Transverse colon (tissue), 4 donors: ENCODE data around the gene RNF141. TPM values are rescaled to one million over a fixed set of nuclear protein-coding genes. Genes with fewer than 3 reads are reported as not detected.

ENCODE experiments used
- DNase-seq: peaks from one replicate; pipeline ENCODE4 v3.0.0-alpha.2; 2019
- H3K27ac ChIP-seq, 4 donors: fragments of 200-600 bp; sonication (generic); 2 replicates each; pipeline ENCODE4 v1.5.1; 2016 to 2018; ENCODE audit warnings: inconsistent platforms in 4 of 4
- H3K27me3 ChIP-seq: fragments of 200-600 bp; sonication (generic); 2 replicates; pipeline ENCODE4 v1.5.1; 2017; ENCODE audit warnings: inconsistent platforms
- H3K36me3 ChIP-seq, 4 donors: fragments of 200-600 bp; sonication (generic); 2 replicates each; pipeline ENCODE4 v1.5.1; 2017 to 2019; ENCODE audit warnings: inconsistent platforms in 4 of 4
- H3K4me1 ChIP-seq, 4 donors: fragments of 200-600 bp; sonication (generic); 2 replicates each; pipeline ENCODE4 v1.5.1; 2017 to 2020; ENCODE audit warnings: inconsistent platforms in 4 of 4
- H3K4me3 ChIP-seq, 4 donors: fragments of 200-600 bp; sonication (generic); 1 replicate in 1 of 4; 2 replicates in 3 of 4; pipeline versions ENCODE4 v1.5.1 to v1.6.1; 2017 to 2019; ENCODE audit warnings: inconsistent platforms in 4 of 4
- H3K9me3 ChIP-seq, 2 donors: fragments of 200-600 bp; sonication (generic); 2 replicates each; pipeline ENCODE4 v1.5.1; 2017 to 2019; ENCODE audit warnings: inconsistent platforms in 2 of 2
- EP300 ChIP-seq: sonication (generic); formaldehyde crosslinking; IDR thresholded peaks from one replicate; pipeline ENCODE4 v1.6.1; 2017; ENCODE audit warnings: antibody characterized with exemption, low read depth
- POLR2A ChIP-seq: fragments of 450-650 bp; IDR thresholded peaks from one replicate; pipeline ENCODE4 v1.6.1; 2016; ENCODE audit warnings: antibody characterized with exemption, mild to moderate bottlenecking, moderate library complexity
- POLR2AphosphoS5 ChIP-seq, 3 donors: sonication (generic); formaldehyde crosslinking; IDR thresholded peaks; one replicate each; pipeline ENCODE4 v1.6.1; 2016; ENCODE audit warnings: antibody characterized with exemption in 3 of 3
- WGBS, 2 donors: methylation state at CpG; one replicate each; pipeline ENCODE4 v1.1.5; 2018; ENCODE audit warnings: low coverage in 1 of 2; 5-methylcytosine and 5-hydroxymethylcytosine counted together
- in situ Hi-C, 4 donors: fragments of 200-750 bp; cut with MboI; loops; one replicate each; pipeline versions ENCODE4 v1.15.0 to v1.15.1; 2017; ENCODE audit warnings: low sequenced_read_pairs in 3 of 4, low pct_ligation_motif_present in 1 of 4, low pct_unique_long_range_greater_than_20kb in 1 of 4
- intact Hi-C: fragments of 100-400 bp; cut with DNase I; formaldehyde crosslinking; loops from one replicate; pipeline ENCODE4 v1.15.1; 2023; ENCODE audit warnings: low total_unique reads
- total RNA-seq, 4 donors: library from RNA; depleted of rRNA; stranded (reverse); fragments of >200 nt; gene quantifications; one replicate each; pipeline ENCODE4 v1.1.0, GENCODE V29; 2016
- TF ChIP-seq, protein P1 (sequence below), 5 experiments: fragments of 200-600 bp in 3 of 5; fragments of 450-650 bp in 2 of 5; sonication (generic) in 3 of 5; IDR thresholded peaks; 1 replicate in 2 of 5; 2 replicates in 3 of 5; pipeline ENCODE4 v1.5.1; 2016 to 2017; ENCODE audit warnings: antibody characterized with exemption in 5 of 5, inconsistent platforms in 3 of 5, mild to moderate bottlenecking in 2 of 5, moderate library complexity in 1 of 5

The RNF141 gene
- total RNA-seq, 4 donors from 2014 or later, result 13.1 to 31.4 (median 22.3) TPM

DNA sequence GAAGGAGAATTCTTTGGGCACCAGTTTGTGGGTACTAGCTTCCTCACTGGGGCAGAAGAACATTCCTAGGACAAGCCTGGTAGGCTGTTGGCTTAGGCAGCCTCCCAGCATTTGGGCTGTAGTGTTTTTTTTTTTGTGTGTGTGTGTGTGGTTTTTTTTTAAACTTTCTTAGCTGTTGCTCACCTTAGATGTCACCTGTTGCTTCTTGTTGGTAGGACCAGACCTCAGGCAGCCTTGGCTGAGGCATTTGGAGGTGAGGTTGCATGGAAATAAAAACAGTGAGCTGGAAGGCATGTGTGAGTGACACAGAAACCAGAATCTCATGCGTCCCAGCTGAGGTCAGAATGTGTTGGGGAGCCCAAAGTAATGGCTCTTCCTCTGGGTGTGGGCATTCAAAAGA is 64.6 kb downstream of the RNF141 start:
- 100% methylated on average over 1 of the region's 1 CpG; no CpG with 5 or more reads in 1 of the 2 donors for WGBS, 2 donors
- no peak for DNase-seq
- H3K9me3 ChIP-seq, result no peaks in the 10 kb centered on the region
- TF ChIP-seq POLR2AphosphoS5 (IDR thresholded peaks at IDR 0.05) (no peak), EP300 (no peak), POLR2A (no peak)
- TF ChIP-seq, protein P1, sequence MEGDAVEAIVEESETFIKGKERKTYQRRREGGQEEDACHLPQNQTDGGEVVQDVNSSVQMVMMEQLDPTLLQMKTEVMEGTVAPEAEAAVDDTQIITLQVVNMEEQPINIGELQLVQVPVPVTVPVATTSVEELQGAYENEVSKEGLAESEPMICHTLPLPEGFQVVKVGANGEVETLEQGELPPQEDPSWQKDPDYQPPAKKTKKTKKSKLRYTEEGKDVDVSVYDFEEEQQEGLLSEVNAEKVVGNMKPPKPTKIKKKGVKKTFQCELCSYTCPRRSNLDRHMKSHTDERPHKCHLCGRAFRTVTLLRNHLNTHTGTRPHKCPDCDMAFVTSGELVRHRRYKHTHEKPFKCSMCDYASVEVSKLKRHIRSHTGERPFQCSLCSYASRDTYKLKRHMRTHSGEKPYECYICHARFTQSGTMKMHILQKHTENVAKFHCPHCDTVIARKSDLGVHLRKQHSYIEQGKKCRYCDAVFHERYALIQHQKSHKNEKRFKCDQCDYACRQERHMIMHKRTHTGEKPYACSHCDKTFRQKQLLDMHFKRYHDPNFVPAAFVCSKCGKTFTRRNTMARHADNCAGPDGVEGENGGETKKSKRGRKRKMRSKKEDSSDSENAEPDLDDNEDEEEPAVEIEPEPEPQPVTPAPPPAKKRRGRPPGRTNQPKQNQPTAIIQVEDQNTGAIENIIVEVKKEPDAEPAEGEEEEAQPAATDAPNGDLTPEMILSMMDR (IDR thresholded peaks at IDR 0.05), result no peak
- in situ Hi-C loops, result no loop called here
- H3K4me1 ChIP-seq, result no peaks in the 10 kb centered on the region
- no peaks in the 10 kb centered on the region for H3K27me3 ChIP-seq
- no peak overlapping the region for H3K27ac ChIP-seq
- no peak overlapping the region for H3K4me3 ChIP-seq
- intact Hi-C loops, result no loop called here
- no peaks in the 10 kb centered on the region for H3K36me3 ChIP-seq

DNA sequence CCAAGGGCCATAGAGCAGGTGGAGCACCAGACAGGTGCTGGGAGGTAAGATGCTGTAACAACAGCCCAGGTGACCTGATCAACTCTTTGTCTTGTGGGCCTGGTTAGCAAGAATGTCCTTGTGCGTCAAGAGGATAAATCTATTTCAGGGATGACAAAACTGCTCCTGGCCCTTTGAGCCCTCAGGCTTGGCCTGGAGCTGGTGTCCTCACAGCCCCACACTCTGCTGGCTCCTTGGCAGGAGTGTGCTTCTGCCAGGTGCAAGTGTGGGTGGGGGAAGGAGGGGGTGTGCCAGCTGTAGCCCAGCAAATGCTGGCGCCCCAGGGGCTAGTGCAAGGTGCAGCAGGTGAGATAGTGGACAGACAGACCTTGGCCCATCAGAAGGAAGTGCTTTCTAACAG is 66.4 kb downstream of the RNF141 start:
- 88% methylated on average over 2 of the region's 2 CpGs; no CpG with 5 or more reads in 1 of the 2 donors for WGBS, 2 donors
- Histone ChIP-seq H3K36me3 (no peaks in the 10 kb centered on the region), H3K9me3 (no peaks in the 10 kb centered on the region), H3K4me1 (no peaks in the 10 kb centered on the region), H3K27ac (no peak overlapping the region), H3K4me3 (no peak overlapping the region), H3K27me3 (no peaks in the 10 kb centered on the region)
- intact Hi-C loops, result no loop called here
- TF ChIP-seq, protein P1 (IDR thresholded peaks at IDR 0.05), result no peak
- TF ChIP-seq POLR2A (no peak), EP300 (no peak), POLR2AphosphoS5 (IDR thresholded peaks at IDR 0.05) (no peak)
- in situ Hi-C loops, result no loop called here
- no peak for DNase-seq

DNA sequence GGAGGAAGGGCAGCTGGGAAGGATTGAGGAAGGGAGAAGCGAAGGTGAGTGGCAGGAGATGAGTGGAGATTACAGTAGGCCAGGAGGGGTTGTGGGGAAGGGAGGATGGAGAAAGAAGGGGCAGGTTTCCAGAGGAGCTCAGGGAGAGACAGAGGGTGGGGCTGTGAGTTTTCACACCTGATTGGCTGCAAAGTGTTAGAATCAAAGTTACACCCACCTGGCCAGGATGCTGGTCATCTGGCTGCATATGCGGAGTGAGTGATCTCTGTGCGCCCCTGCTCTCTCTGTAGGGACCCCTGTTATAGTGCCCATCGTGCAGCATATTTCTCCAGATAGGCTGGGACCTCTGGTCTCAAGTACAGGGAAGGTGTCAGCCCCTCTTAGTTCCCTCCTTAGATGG is 67.6 kb downstream of the RNF141 start:
- intact Hi-C loops (no loop called here), in situ Hi-C loops (no loop called here)
- WGBS, 2 donors, result 78% methylated on average over 2 to 4 of the region's 4 CpGs
- no peaks in the 10 kb centered on the region for H3K36me3 ChIP-seq
- no peaks in the 10 kb centered on the region for H3K27me3 ChIP-seq
- no peak for DNase-seq
- TF ChIP-seq POLR2A (no peak), POLR2AphosphoS5 (IDR thresholded peaks at IDR 0.05) (no peak), EP300 (no peak)
- no peaks in the 10 kb centered on the region for H3K9me3 ChIP-seq
- H3K4me3 ChIP-seq, result no peak overlapping the region
- no peak overlapping the region for H3K27ac ChIP-seq
- no peaks in the 10 kb centered on the region for H3K4me1 ChIP-seq

DNA sequence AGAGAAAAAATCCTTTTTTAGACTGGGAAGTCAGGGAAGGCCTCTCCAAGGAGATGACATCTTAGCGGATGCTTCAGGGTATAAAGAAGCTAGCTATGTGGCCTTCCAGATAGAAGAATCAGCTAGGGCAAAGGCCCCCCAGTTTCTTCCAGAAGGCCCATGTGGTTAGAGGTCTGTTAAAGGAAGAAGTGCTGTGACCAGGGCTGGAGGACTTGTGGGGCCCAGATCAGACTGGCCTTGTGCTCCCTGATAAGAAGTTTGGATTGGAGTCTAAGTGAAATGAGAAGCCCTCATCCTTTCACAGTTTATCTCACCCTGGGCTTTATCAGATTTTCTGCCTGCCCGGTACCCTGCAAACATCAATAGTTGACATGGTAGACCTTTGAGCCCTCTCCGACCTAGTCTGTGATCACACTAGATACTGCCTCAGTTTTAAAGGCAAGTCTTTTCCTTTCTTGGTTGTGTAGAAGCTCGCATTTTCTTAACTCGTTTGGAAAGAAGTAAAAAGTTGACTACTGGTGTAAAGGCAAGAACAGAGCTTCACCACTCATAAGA is 78.2 kb downstream of the RNF141 start:
- 95 to 96% methylated on average over 5 of the region's 5 CpGs for WGBS, 2 donors
- intact Hi-C loops, result no loop called here

More for the DNA sequence above, 78.2 kb downstream of the RNF141 start:
- DNase-seq, result no peak
- in situ Hi-C loops, result no loop called here
- Histone ChIP-seq H3K36me3 (peaks cover 0 to 20% (median 3%) of the 10 kb centered on the region in 4 donors), H3K27me3 (no peaks in the 10 kb centered on the region), H3K9me3 (no peaks in the 10 kb centered on the region), H3K4me3 (no peak overlapping the region), H3K27ac (no peak overlapping the region), H3K4me1 (peaks cover 0 to 15% (median 0%) of the 10 kb centered on the region in 4 donors)
- TF ChIP-seq, protein P1 (IDR thresholded peaks at IDR 0.05), result no peak
- TF ChIP-seq POLR2AphosphoS5 (IDR thresholded peaks at IDR 0.05) (no peak), POLR2A (no peak), EP300 (no peak)

Other genes with a start within 250 kb of the RNF141 start
- 10 to 100 TPM; 46.4 to 71.0 (median 54.8) TPM for gene SBF2, start 247.0 kb downstream of the RNF141 start, total RNA-seq
- gene ADM, start 236.1 kb downstream of the RNF141 start, total RNA-seq, result 100 to 1,000 TPM in 3 of 4 donors, 10 to 100 TPM in 1; 51.9 to 235 (median 157) TPM
- 10 to 100 TPM in 3 of 4 donors, 1 to 10 TPM in 1; 2.4 to 32.9 (median 11.2) TPM for gene AMPD3, start 85.9 kb downstream of the RNF141 start, total RNA-seq
- gene LYVE1, start 27.5 kb upstream of the RNF141 start, total RNA-seq, result 10 to 100 TPM in 3 of 4 donors, 1 to 10 TPM in 1; 8.2 to 41.6 (median 31.7) TPM
- gene IRAG1, start 152.6 kb upstream of the RNF141 start, total RNA-seq, result 10 to 100 TPM; 19.4 to 48.8 (median 24.9) TPM
- 10 to 100 TPM; 21.3 to 41.2 (median 25.5) TPM for gene CTR9, start 210.1 kb upstream of the RNF141 start, total RNA-seq